GM12864 (cell line): ENCODE results near the gene PUS10.

Experiments
- DNase-seq: peaks from one replicate; pipeline ENCODE4 v3.0.0-alpha.2; 2011; ENCODE audit warnings: low read depth
- H3K4me3 ChIP-seq: 2 replicates; pipeline ENCODE4 v1.5.1; 2011; ENCODE audit warnings: mild to moderate bottlenecking, low read depth, low read length, control low read depth
- CTCF ChIP-seq: IDR thresholded peaks from 2 replicates; pipeline ENCODE4 v1.5.1; 2011; ENCODE audit warnings: low read depth, mild to moderate bottlenecking, moderate library complexity, low read length, control low read depth, inconsistent platforms; ENCODE audit errors: missing control alignments

Gene PUS10

GRCh38 chr2:60979231-60979630, 38.8 kb downstream of the PUS10 start:
- H3K4me3 ChIP-seq = no peak overlapping the region
- TF ChIP-seq CTCF = no peak
- no peak for DNase-seq

GRCh38 chr2:60977562-60977895, 40.5 kb downstream of the PUS10 start:
- no peak for TF ChIP-seq CTCF
- no peak overlapping the region for H3K4me3 ChIP-seq
- no peak for DNase-seq

- no peak for DNase-seq
- TF ChIP-seq CTCF = no peak
- no peak overlapping the region for H3K4me3 ChIP-seq
Measured at GRCh38 chr2:60976875-60977561, 41.0 kb downstream of the PUS10 start.

GRCh38 chr2:60976256-60976850, 41.7 kb downstream of the PUS10 start:
- DNase-seq = no peak
- H3K4me3 ChIP-seq = no peak overlapping the region
- no peak for TF ChIP-seq CTCF

- H3K4me3 ChIP-seq = no peak overlapping the region
- DNase-seq = no peak
- TF ChIP-seq CTCF = no peak
Measured at GRCh38 chr2:60974652-60975051, 43.4 kb downstream of the PUS10 start.

- no peak for DNase-seq
- TF ChIP-seq CTCF = no peak
- H3K4me3 ChIP-seq = no peak overlapping the region
Measured at GRCh38 chr2:60973705-60974104, 44.4 kb downstream of the PUS10 start.

- DNase-seq = no peak
- no peak for TF ChIP-seq CTCF
- H3K4me3 ChIP-seq = no peak overlapping the region; the same call in none of the 2 replicates
Measured at GRCh38 chr2:60972889-60973656, 45.0 kb downstream of the PUS10 start.
